GM12801 (cell line): ENCODE data around the gene SVOP.

Source experiments
- TF ChIP-seq, protein P1 (sequence below): IDR thresholded peaks from one replicate; pipeline ENCODE4 v1.5.1; 2011; ENCODE audit warnings: control low read depth; ENCODE audit not compliant: insufficient read length; ENCODE audit errors: extremely low read depth

The SVOP gene

DNA sequence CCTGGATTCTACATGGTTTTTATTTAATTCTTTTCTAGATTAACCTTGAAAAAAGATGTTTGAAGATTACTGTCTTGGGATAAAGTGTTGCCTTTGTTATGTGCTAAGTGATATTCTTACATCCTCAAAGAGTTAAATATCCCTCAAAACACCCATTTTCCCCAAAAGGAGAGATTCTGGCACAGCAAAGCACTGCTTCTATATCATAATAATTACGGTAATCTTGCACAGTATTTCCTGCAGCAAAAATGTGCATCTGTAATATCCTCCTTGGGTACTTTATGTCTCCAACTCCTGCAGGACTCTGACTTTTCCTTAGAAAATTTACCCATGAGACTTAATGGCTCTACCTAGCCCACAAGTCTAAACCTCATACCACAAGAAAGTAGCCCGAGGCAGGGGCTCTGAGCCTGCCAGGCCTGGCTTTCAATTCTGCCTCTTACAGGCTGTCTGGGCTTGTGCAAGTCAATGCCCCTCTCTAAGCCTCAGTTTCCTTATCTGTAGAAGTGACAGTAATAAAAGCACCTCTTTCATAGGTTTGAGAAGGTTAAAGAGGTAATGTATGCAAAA is 45.8 kb downstream of the SVOP start:
- TF ChIP-seq, protein P1, sequence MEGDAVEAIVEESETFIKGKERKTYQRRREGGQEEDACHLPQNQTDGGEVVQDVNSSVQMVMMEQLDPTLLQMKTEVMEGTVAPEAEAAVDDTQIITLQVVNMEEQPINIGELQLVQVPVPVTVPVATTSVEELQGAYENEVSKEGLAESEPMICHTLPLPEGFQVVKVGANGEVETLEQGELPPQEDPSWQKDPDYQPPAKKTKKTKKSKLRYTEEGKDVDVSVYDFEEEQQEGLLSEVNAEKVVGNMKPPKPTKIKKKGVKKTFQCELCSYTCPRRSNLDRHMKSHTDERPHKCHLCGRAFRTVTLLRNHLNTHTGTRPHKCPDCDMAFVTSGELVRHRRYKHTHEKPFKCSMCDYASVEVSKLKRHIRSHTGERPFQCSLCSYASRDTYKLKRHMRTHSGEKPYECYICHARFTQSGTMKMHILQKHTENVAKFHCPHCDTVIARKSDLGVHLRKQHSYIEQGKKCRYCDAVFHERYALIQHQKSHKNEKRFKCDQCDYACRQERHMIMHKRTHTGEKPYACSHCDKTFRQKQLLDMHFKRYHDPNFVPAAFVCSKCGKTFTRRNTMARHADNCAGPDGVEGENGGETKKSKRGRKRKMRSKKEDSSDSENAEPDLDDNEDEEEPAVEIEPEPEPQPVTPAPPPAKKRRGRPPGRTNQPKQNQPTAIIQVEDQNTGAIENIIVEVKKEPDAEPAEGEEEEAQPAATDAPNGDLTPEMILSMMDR, result no peak

DNA sequence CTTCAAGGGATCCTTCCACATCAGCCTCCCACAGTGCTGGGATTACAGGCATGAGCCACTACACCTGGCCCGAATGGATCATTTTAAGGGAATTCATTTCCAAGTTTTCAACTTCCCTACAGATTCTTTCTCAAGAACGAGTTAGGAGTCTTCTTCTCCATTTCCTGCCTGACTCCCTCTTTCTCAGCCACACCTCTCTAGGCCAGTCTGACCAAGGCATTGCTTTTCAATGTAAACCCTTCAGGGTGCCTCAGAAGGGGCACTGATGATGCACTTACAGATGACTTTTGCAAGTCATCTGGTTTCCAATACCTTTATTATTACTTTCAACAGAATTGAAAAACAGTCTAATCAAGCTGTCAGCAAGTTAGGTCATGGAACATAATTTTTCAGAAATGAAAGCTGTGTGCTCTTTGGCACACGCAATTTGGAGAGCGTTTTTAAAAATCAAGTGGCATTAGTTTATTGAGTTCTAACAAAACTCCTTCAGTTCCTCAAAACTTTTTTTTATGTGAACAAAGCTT is 47.2 kb downstream of the SVOP start:
- TF ChIP-seq, protein P1, result no peak

DNA sequence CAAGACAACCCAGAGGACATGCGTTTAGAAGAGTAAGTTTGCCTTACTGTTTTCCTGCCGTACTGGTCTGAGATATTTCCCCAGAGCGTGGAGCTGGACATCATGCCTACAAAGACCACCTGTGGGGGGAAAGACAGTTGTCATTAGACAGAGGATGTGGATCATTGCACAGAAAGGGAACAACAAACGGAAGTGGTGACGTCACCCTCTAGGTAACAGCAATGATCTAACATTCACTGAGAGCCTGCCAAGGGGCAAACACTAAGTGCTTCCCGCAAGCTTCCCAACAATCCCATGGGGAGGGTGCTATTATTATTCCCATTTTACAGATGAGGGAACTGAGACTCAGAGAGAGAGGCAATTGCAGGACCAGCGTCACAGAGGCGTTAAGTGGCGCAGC is 48.5 kb downstream of the SVOP start:
- TF ChIP-seq, protein P1, result no peak

DNA sequence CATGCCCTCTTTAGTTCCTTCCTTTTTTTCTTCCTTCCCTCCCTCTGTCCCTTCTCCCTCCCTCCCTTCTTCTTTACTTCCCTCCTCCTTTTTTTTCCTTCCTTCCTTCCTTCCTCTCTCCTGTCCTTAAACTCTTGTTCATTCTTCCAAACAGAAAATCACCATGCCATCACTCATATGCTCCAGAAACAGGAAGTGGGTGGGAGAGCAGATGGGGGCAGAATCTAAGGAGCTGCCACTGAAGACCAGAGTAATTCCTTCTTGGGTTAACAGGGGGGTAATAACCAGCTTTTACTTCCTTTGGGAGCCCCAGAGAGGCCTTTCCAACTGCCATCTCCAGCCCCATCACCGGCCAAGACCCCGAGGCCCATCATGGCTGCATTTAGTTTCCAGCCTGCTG is 51.2 kb downstream of the SVOP start:
- TF ChIP-seq, protein P1, result no peak

DNA sequence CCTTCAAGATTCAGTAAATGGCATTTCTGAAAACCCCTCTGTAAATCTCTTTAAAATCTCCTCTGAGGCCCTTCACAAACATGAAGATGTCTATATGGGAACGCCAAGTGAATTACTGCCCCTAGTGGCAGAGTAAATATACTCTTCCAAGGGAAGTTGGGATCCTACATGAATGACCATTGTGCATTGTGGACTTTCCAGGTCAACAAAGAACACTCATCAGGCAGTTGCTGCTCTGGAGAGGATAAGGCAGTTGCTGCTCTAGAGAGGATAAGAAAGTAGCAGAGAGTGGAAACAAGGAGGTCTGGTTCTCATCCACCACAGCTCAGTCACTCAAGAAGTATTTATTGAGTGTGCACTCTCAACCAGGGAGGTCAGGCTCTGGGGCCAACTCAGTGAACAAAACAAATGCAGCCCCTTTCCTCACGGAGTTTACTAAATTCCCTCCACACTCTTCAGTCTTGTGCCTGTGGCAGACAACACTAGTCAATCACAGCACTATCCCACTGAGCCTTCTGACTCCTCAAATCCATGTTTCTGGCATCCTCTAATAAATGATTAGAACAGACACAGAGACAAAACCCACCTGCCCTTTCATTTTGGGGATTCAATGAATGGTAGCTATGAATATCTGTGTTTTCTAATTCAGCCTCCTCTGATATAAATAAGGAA is 52.9 kb downstream of the SVOP start:
- TF ChIP-seq, protein P1, result no peak

DNA sequence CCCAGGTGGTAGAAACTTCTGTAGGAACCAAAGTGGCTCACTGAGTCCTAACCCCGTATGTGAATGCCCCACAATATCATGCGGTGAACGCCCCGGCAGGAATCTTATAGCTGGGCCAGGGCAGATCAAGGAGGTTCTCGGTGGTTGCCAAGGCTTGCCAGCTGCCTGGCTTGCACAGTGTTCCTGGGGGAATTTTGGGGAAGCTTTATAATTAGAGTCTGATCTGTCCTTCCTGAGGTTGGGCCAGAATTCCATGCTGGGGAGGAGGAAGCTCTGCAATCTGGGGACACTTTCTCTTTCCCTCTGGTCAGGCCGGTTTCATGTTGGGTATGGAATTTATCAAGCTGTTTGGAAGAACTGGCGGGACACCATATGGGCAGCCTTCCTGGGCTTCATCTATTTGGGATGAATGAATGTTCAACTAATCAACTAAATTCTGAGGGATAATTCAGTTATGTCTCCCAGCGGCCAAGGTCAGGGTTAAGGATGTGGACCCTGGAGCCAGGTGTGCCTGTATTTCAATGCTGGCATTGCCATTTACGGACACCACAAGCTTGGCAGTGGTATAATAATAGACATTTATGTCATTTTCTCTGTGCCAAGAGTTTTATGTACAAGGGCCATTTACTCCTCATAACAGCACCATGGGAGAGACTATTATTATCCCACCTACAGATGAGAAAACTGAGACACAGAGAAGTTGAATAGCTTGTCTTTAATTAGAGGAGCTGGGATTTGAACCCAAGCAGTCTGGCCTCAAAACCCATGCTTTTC is 54.3 kb downstream of the SVOP start:
- TF ChIP-seq, protein P1, result no peak

DNA sequence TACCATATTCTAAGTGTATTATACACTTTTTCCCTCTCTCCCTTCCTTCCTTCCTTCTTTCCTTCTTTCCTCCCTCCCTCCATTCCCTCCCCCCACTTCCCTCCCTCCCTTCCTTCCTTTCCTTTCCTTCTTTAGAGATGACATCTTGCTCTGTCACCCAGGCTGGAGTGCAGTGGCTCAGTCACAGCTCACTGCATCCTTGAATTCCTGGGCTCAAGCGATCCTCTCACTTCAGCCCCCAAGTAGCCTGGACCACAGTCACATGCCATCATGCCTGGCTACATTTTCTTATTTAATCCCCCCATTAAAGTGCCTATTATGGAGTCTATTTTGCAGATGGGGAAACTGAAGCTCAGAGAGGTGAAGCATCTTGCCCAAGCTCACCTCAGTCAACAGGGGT is 55.0 kb downstream of the SVOP start:
- TF ChIP-seq, protein P1, result no peak
